Measurements from ENCODE around the gene BACE2. TPM values are rescaled to one million over a fixed set of nuclear protein-coding genes. Genes with fewer than 3 reads are reported as not detected.
"Not testable (repeated sequence)": the region's sequence is repeated elsewhere in the genome, so short reads cannot be mapped to it uniquely, and the experiment has no call there.

Gene BACE2
- total RNA-seq, 3 donors from 2014 or later: 37.2 to 115 (median 51.2) TPM

DNA sequence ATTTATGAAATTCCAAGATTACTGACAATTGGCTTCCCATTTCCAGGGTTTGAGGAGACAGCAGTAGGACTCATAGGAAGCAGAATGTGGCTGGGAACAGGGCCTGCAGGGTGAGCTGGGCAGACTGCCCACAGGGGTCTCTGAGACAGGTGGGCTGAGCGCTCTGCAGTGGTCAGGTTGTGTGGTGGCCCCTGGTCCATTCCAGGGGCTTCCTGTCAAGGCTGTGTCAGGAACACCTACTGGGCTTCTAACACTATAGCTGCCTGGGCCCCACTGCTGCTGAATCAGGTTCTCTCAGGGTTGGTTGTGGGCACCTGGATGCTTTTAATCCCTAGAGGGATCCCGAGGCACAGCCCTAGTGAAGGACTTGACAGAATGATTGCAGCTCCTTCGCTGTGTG is 72.1 kb downstream of the BACE2 start:
- DNase-seq (no peak), ATAC-seq (no peak)
- Histone ChIP-seq H3K4me3 (no peak overlapping the region), H3K4me1 (ENCODE audit: low read depth) (peaks cover under 1% of the 10 kb centered on the region), H3K36me3 (ENCODE audit: low read depth) (no peaks in the 10 kb centered on the region), H3K9me3 (no peaks in the 10 kb centered on the region)
- intact Hi-C loops (cut with DNase I, micrococcal nuclease): no loop called here
- TF ChIP-seq, protein P1, sequence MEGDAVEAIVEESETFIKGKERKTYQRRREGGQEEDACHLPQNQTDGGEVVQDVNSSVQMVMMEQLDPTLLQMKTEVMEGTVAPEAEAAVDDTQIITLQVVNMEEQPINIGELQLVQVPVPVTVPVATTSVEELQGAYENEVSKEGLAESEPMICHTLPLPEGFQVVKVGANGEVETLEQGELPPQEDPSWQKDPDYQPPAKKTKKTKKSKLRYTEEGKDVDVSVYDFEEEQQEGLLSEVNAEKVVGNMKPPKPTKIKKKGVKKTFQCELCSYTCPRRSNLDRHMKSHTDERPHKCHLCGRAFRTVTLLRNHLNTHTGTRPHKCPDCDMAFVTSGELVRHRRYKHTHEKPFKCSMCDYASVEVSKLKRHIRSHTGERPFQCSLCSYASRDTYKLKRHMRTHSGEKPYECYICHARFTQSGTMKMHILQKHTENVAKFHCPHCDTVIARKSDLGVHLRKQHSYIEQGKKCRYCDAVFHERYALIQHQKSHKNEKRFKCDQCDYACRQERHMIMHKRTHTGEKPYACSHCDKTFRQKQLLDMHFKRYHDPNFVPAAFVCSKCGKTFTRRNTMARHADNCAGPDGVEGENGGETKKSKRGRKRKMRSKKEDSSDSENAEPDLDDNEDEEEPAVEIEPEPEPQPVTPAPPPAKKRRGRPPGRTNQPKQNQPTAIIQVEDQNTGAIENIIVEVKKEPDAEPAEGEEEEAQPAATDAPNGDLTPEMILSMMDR (IDR thresholded peaks at IDR 0.05): no peak

DNA sequence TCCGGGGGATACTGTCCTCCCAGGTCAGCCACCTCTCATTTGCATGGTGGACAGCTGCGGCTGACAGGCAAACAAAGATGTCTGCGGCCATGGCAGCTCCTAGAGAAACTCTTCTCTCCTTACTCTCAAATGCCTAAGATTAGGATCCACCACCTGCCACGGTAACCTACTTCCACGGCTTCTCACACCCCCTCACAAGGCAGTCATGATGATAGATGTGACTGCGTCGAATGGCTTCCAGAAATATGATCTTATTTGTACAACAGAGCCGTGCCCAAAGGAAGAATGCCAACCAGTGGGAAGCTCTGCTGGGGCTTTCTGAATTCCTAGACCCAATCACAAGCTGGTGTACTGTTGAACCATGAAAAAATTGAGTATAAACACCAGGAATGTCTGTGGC is 73.4 kb downstream of the BACE2 start:
- TF ChIP-seq, protein P1 (IDR thresholded peaks at IDR 0.05): no peak
- intact Hi-C loops (cut with DNase I, micrococcal nuclease): no loop called here
- no peak overlapping the region for H3K4me3 ChIP-seq
- no peaks in the 10 kb centered on the region for H3K9me3 ChIP-seq
- DNase-seq: no peak
- no peaks in the 10 kb centered on the region for H3K36me3 ChIP-seq (ENCODE audit: low read depth)
- no peaks in the 10 kb centered on the region for H3K4me1 ChIP-seq (ENCODE audit: low read depth)
- ATAC-seq: no peak

DNA sequence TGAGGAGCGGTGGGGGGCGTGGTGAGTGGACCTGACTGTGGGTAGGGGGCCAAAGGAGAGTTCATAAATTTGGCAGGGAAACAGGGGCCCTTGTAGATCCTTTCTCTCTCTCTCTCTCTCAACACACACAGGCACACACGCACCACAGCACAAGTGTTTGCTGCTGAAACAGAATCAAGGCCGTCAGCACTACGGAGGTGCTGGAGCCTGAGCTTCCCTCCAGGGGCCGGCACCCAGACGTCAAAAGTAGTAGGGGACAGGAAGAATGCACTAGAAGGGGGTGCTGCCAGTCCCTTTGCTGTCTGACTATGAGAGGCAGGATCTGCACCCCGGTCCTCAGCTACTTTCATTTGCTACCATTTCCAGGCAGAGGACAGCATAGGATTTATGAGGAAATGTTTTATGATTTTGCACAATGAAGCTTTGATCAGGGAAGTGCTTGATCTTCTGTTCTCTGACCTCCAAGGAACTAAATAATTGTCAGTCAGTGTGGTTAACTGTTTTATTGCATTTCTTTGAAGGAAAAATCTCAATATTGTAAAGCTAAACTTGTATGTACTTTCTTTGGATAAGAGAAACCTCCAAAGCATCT is 74.4 kb downstream of the BACE2 start:
- TF ChIP-seq, protein P1 (IDR thresholded peaks at IDR 0.05): no peak
- Histone ChIP-seq H3K9me3 (no peaks in the 10 kb centered on the region), H3K4me1 (ENCODE audit: low read depth) (no peaks in the 10 kb centered on the region), H3K36me3 (ENCODE audit: low read depth) (no peaks in the 10 kb centered on the region), H3K4me3 (no peak overlapping the region)
- intact Hi-C loops (cut with DNase I, micrococcal nuclease): no loop called here
- DNase-seq: no peak
- peak; percentile 84 for ATAC-seq

DNA sequence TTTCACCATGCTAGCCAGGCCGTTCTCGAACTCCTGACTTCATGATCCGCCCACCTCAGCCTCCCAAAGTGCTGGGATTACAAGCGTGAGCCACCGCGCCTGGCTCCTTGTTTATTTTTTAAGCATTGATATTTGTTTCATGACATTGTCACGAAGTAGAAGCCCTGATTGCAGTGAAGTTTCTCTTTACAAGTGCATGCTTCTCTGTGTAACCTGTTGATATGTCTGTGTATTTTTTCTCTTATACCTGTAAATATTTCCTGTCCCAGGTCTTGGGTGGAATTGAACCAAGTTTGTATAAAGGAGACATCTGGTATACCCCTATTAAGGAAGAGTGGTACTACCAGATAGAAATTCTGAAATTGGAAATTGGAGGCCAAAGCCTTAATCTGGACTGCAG is 75.1 kb downstream of the BACE2 start:
- intact Hi-C loops (cut with DNase I, micrococcal nuclease): no loop called here
- no peaks in the 10 kb centered on the region for H3K36me3 ChIP-seq (ENCODE audit: low read depth)
- DNase-seq (no peak), ATAC-seq (no peak)
- TF ChIP-seq, protein P1 (IDR thresholded peaks at IDR 0.05): no peak
- no peaks in the 10 kb centered on the region for H3K4me1 ChIP-seq (ENCODE audit: low read depth)
- H3K4me3 ChIP-seq: no peak overlapping the region
- no peaks in the 10 kb centered on the region for H3K9me3 ChIP-seq

DNA sequence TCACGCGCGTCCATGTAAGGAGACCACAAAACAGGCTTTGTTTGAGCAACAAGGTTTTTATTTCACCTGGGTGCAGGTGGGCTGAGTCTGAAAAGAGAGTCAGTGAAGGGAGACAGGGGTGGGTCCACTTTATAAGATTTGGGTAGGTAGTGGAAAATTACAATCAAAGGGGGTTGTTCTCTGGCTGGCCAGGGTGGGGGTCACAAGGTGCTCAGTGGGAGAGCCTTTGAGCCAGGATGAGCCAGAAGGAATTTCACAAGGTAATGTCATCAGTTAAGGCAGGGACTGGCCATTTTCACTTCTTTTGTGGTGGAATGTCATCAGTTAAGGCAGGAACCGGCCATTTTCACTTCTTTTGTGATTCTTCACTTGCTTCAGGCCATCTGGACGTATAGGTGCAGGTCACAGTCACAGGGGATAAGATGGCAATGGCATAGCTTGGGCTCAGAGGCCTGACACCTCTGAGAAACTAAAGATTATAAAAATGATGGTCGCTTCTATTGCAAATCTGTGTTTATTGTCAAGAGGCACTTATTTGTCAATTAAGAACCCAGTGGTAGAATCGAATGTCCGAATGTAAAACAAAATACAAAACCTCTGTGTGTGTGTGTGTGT is 76.4 kb downstream of the BACE2 start:
- DNase-seq; H3K4me3 ChIP-seq; ATAC-seq; H3K9me3 ChIP-seq; intact Hi-C loops (cut with DNase I, micrococcal nuclease); H3K4me1 ChIP-seq (ENCODE audit: low read depth); H3K36me3 ChIP-seq (ENCODE audit: low read depth): not testable (repeated sequence)

DNA sequence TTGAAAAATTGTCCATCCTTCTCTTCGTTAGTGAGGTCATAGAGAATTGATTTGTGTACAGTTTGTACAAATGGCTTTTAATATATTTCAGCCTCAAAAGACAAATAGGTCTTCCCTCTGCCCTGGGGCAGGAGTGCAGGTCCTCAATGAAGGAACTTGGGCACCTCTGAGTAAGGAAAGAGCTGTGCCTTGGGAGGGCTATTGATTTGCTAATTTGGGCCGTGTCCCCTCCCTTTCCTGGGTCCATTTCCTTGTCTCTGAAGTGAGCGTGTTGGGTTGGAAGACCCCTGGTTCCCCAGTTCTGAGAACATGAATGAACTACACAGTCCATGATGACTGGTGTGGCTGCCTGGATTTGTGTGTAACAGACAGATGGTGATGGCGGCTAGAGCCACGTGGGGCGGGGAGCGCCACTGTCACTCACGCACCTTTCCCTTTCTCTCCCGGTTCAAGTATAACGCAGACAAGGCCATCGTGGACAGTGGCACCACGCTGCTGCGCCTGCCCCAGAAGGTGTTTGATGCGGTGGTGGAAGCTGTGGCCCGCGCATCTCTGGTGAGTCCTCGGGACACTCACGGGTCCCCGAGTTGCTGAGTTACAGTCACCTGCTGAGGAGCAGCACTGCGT is 77.7 kb downstream of the BACE2 start:
- intact Hi-C loops (cut with DNase I, micrococcal nuclease): no loop called here
- Histone ChIP-seq H3K36me3 (ENCODE audit: low read depth) (no peaks in the 10 kb centered on the region), H3K9me3 (no peaks in the 10 kb centered on the region), H3K4me1 (ENCODE audit: low read depth) (no peaks in the 10 kb centered on the region), H3K4me3 (no peak overlapping the region)
- ATAC-seq (no peak), DNase-seq (no peak)
- TF ChIP-seq, protein P1 (IDR thresholded peaks at IDR 0.05): no peak

Data from mucosa of descending colon (tissue), 3 donors.